Limb (tissue), 2 donors: ENCODE data around the gene LSS.

Source experiments
- DNase-seq, 2 donors: peaks; one replicate each; pipeline ENCODE4 v3.0.0-alpha.2; 2016; ENCODE audit errors: extremely low spot score in 2 of 2

The LSS gene

GRCh38 chr21:46219591-46220239, 8.9 kb downstream of the LSS start:
- DNase-seq, result peak in 1 of 2 donors; percentile 34

- DNase-seq, result peak in 1 of 2 donors; percentile 25
Observed at GRCh38 chr21:46218906-46219590, 9.5 kb downstream of the LSS start.

GRCh38 chr21:46217511-46218196, 10.9 kb downstream of the LSS start:
- peak in 1 of 2 donors; percentile 22 for DNase-seq

GRCh38 chr21:46216132-46216747, 12.3 kb downstream of the LSS start:
- DNase-seq, result peak in 1 of 2 donors; percentile 20

GRCh38 chr21:46215436-46216131, 13.0 kb downstream of the LSS start:
- peak in 1 of 2 donors; percentile 31 for DNase-seq

GRCh38 chr21:46214478-46215340, 13.9 kb downstream of the LSS start:
- peak in 1 of 2 donors; percentile 21 for DNase-seq

- peak in 1 of 2 donors; percentile 25 for DNase-seq
Observed at GRCh38 chr21:46213620-46214286, 14.8 kb downstream of the LSS start.

- peak in 1 of 2 donors; percentile 9 for DNase-seq
Observed at GRCh38 chr21:46212721-46213484, 15.7 kb downstream of the LSS start.

- DNase-seq, result peak in 1 of 2 donors; percentile 12
Observed at GRCh38 chr21:46211786-46212720, 16.5 kb downstream of the LSS start.

GRCh38 chr21:46211376-46211775, 17.2 kb downstream of the LSS start:
- no peak for DNase-seq

GRCh38 chr21:46210378-46211136, 18.0 kb downstream of the LSS start:
- no peak for DNase-seq

GRCh38 chr21:46208761-46209721, 19.5 kb downstream of the LSS start:
- DNase-seq, result no peak

- peak in 1 of 2 donors; percentile 32 for DNase-seq
Observed at GRCh38 chr21:46207920-46208591, 20.5 kb downstream of the LSS start.

GRCh38 chr21:46207006-46207919, 21.3 kb downstream of the LSS start:
- no peak for DNase-seq
